Measurements from ENCODE around the gene HES4.

DNA sequence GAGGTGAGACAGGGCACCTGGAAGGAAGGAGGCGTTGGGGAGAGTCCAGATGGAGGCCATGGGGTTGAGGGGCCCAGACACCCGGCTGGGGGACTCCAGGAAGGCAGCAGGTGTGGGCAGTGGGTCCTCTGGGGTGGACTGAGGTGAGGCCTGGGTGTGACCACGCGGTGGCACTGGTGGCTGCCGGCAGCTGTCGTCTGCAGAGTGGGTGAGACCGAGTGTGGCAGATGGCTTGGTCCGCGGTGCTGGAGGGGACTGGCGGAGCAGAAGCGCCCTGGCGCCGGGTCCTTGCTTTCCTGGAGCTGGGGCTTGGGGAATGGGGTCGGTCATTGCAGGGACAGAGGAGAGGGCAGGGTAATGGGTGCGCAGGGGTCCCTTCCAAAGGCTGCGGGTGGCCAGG is 32.5 kb upstream of the HES4 start:
- TF ChIP-seq, protein P1, sequence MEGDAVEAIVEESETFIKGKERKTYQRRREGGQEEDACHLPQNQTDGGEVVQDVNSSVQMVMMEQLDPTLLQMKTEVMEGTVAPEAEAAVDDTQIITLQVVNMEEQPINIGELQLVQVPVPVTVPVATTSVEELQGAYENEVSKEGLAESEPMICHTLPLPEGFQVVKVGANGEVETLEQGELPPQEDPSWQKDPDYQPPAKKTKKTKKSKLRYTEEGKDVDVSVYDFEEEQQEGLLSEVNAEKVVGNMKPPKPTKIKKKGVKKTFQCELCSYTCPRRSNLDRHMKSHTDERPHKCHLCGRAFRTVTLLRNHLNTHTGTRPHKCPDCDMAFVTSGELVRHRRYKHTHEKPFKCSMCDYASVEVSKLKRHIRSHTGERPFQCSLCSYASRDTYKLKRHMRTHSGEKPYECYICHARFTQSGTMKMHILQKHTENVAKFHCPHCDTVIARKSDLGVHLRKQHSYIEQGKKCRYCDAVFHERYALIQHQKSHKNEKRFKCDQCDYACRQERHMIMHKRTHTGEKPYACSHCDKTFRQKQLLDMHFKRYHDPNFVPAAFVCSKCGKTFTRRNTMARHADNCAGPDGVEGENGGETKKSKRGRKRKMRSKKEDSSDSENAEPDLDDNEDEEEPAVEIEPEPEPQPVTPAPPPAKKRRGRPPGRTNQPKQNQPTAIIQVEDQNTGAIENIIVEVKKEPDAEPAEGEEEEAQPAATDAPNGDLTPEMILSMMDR (IDR thresholded peaks at IDR 0.05; ENCODE audit: low read length), result no peak
- TF ChIP-seq EZH2 (IDR thresholded peaks at IDR 0.05; ENCODE audit: borderline replicate concordance, low read length), result no peak

Measured in OCI-LY1 (cell line).